Lower lobe of right lung (tissue), 2 donors: ENCODE data around the gene FKTN. TPM values are rescaled to one million over a fixed set of nuclear protein-coding genes. Genes with fewer than 3 reads are reported as not detected.

Source experiments
- ATAC-seq, 2 donors: fragments of 200-7000 bp; cut with Tn5 transposase; one replicate each; pipeline ENCODE4 v1.9.1; 2020 to 2022; ENCODE audit warnings: mild to moderate bottlenecking in 2 of 2, moderate library complexity in 2 of 2
- DNase-seq: peaks from one replicate; pipeline ENCODE4 v3.0.0-alpha.2; 2020
- H3K27ac ChIP-seq: fragments of 200-600 bp; one replicate; pipeline ENCODE4 v1.8.0; 2022
- H3K27me3 ChIP-seq: fragments of 200-600 bp; one replicate; pipeline ENCODE4 v1.8.0; 2022; ENCODE audit warnings: low read depth
- H3K36me3 ChIP-seq: fragments of 200-600 bp; one replicate; pipeline ENCODE4 v1.8.0; 2022; ENCODE audit warnings: mild to moderate bottlenecking
- H3K4me1 ChIP-seq: fragments of 200-600 bp; one replicate; pipeline ENCODE4 v1.8.0; 2022
- H3K4me3 ChIP-seq: fragments of 200-600 bp; one replicate; pipeline ENCODE4 v1.8.0; 2022; ENCODE audit warnings: mild to moderate bottlenecking
- H3K9me3 ChIP-seq: fragments of 200-600 bp; one replicate; pipeline ENCODE4 v1.8.0; 2022
- intact Hi-C: fragments of 100-400 bp; cut with DNase I; formaldehyde crosslinking; loops from one replicate; pipeline ENCODE4 v1.11.0; 2022
- total RNA-seq: library from RNA; stranded (reverse); fragmentation: NEBNext Ultra II Directional; extraction: Animal tissue kit (Norgen Biotek cat#: 25700); gene quantifications from one replicate; pipeline ENCODE4 v1.2.1, GENCODE V29; 2021
- TF ChIP-seq, protein P1 (sequence below): fragments of 200-600 bp; IDR thresholded peaks from one replicate; pipeline ENCODE4 v1.8.0; 2022; ENCODE audit warnings: antibody characterized with exemption, mild to moderate bottlenecking
- donor health status: DM: no; HTN: yes; CAD: no; lungs with severe emphysema.

The FKTN gene
- total RNA-seq, 1 donor from 2014 or later = 14.6 TPM

DNA sequence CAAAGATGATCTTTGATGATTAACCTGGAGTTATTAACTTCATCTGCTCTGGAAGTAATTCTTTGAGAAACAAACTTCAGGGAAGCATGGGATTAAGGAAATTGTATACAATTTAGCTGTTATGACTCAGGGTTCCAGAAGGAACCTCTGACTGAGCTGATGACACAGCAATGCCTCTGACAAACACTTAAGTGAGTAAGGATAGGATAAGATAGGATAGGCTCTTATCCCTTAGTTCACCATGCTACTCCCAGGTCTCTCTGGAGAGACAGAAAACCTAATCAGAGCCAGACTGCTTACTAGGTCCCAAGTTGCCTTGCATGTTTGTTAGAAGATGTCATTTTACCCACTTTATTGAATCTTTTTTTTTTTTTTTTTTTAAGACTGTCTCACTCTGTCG is 123.8 kb downstream of the FKTN start:
- no peaks in the 10 kb centered on the region for H3K27me3 ChIP-seq
- H3K4me1 ChIP-seq = no peaks in the 10 kb centered on the region
- H3K9me3 ChIP-seq = no peaks in the 10 kb centered on the region
- no peak for ATAC-seq
- no peak overlapping the region for H3K27ac ChIP-seq
- intact Hi-C loops = no loop called here
- TF ChIP-seq, protein P1, sequence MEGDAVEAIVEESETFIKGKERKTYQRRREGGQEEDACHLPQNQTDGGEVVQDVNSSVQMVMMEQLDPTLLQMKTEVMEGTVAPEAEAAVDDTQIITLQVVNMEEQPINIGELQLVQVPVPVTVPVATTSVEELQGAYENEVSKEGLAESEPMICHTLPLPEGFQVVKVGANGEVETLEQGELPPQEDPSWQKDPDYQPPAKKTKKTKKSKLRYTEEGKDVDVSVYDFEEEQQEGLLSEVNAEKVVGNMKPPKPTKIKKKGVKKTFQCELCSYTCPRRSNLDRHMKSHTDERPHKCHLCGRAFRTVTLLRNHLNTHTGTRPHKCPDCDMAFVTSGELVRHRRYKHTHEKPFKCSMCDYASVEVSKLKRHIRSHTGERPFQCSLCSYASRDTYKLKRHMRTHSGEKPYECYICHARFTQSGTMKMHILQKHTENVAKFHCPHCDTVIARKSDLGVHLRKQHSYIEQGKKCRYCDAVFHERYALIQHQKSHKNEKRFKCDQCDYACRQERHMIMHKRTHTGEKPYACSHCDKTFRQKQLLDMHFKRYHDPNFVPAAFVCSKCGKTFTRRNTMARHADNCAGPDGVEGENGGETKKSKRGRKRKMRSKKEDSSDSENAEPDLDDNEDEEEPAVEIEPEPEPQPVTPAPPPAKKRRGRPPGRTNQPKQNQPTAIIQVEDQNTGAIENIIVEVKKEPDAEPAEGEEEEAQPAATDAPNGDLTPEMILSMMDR = no peak
- no peak for DNase-seq
- no peaks in the 10 kb centered on the region for H3K36me3 ChIP-seq
- no peak overlapping the region for H3K4me3 ChIP-seq

DNA sequence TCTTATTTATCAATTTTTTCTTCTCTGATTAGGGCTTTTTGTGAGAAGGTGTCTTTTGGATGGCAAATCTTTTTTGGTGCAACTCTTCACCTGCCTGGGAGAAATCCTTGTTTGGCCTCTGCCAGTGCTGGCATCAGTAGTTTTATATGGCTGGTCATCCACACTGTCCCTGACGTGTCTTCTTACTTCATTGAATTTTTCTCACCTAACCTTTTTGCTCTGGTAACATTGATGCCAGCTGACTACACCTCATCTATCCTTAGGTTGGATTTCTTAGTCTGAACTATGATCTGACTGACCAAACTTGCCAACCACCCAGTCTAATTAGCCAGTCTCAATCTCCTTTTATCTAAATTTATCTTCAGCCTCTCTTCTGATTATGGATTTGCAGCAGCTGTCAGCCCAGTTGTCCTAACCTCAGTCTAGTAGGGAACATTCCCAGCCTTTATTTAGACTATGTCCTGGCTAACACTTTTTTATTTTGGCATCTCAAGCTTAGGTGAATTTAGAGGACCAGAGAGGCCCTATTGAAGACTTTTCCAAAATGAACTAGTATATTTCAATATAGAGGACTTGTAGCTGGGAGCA is 125.9 kb downstream of the FKTN start:
- intact Hi-C loops = no loop called here
- no peaks in the 10 kb centered on the region for H3K27me3 ChIP-seq
- ATAC-seq (no peak), DNase-seq (no peak)
- no peak overlapping the region for H3K27ac ChIP-seq
- H3K36me3 ChIP-seq = no peaks in the 10 kb centered on the region
- no peaks in the 10 kb centered on the region for H3K9me3 ChIP-seq
- no peaks in the 10 kb centered on the region for H3K4me1 ChIP-seq
- H3K4me3 ChIP-seq = no peak overlapping the region
- TF ChIP-seq, protein P1 = no peak

DNA sequence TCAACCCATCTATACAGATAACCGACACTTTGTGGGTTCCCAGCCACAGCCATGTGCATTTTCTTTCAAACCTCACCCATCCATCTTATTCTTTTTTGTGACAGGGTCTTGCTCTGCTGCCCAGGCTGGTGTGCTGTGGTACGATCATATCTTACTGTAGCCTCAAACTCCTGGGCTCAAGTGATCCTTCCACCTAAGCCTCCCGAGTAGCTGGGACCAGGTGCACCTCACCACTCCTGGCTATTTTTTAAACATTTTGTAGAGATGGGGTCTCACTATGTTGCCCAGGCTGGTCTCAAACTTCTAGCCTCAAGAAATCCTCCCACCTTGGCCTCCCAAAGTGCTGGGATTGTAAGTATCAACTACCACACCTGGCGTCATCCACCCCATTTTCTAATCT is 129.0 kb downstream of the FKTN start:
- no peaks in the 10 kb centered on the region for H3K36me3 ChIP-seq
- H3K27ac ChIP-seq = no peak overlapping the region
- no peaks in the 10 kb centered on the region for H3K9me3 ChIP-seq
- H3K27me3 ChIP-seq = peaks cover 10% of the 10 kb centered on the region
- TF ChIP-seq, protein P1 = no peak
- intact Hi-C loops = no loop called here
- ATAC-seq = no peak
- no peaks in the 10 kb centered on the region for H3K4me1 ChIP-seq
- no peak for DNase-seq
- H3K4me3 ChIP-seq = no peak overlapping the region

Other genes with a start within 250 kb of the FKTN start
- 7.2 TPM for gene FSD1L, start 110.1 kb upstream of the FKTN start, total RNA-seq
- not detected for gene TAL2, start 104.3 kb downstream of the FKTN start, total RNA-seq
- gene TMEM38B, start 136.4 kb downstream of the FKTN start, total RNA-seq = 10.9 TPM